Cortex of kidney (tissue), 1 donor: ENCODE results near the gene TPD52L2.

Source experiments
- DNase-seq: peaks from one replicate; lab custom pipeline; 2025; lab: John Stamatoyannopoulos, UW

Gene TPD52L2

GRCh38 chr20:63864978-63865640 is at the start of gene TPD52L2:
Gene TPD52L2 (plus strand): TSS chr20:63865270. CDS start chr20:63865366, 96 bp downstream.
- DNase-seq: peak; percentile 34

DNA sequence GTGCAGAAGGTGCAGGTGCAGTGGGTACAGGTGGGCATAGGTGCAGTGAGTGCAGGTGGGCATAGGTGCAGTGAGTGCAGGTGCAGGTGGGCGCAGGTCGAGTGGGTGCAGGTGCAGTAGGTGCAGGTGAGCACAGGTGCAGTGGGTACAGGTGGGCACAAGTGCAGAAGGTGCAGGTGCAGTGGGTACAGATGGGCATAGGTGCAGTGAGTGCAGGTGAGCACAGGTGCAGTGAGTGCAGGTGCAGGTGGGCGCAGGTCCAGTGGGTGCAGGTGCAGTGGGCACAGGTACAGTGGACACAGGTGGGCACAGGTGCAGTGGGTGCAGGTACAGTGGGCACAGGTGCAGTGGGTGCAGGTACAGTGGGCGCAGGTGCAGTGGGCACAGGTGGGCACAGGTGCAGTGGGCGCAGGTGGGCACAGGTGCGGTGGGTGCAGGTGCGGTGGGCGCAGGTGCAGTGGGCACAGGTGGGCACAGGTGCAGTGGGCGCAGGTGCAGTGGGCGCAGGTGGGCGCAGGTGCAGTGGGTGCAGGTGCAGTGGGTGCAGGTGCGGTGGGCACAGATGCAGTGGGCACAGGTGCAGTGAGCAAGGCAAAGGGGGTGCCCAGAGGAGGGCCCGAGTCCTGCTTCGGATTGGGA is 49.3 kb upstream of the TPD52L2 start:
- no peak for DNase-seq

- no peak for DNase-seq
Measured at GRCh38 chr20:63819224-63819921, 45.7 kb upstream of the TPD52L2 start.

DNA sequence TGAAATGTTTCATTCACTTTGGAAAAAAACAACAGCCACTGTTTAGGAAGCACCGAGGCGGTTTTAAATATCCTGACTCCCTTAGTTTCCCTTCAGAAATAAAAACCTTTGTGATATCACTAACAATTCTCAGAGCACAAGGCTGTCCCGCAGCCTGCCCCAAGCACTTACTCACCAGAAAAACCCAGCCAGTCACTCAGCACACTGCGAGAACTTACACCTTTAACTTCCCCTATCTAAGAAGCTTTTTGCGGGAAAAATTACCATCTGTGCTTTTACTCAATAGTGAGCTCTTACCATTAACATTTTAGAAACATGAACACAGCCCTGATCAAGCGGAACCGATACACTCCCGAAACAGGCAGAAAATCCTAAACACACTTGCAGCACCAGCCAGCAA is 43.3 kb upstream of the TPD52L2 start:
- DNase-seq: no peak

GRCh38 chr20:63822276-63822696 is 42.8 kb upstream of the TPD52L2 start:
- DNase-seq: no peak

GRCh38 chr20:63823691-63824311 is 41.3 kb upstream of the TPD52L2 start:
- DNase-seq: no peak

- no peak for DNase-seq
Measured at GRCh38 chr20:63825331-63826118, 39.5 kb upstream of the TPD52L2 start.

GRCh38 chr20:63826753-63827152 is 38.3 kb upstream of the TPD52L2 start:
- DNase-seq: no peak

GRCh38 chr20:63828124-63828523 is 36.9 kb upstream of the TPD52L2 start:
- no peak for DNase-seq

DNA sequence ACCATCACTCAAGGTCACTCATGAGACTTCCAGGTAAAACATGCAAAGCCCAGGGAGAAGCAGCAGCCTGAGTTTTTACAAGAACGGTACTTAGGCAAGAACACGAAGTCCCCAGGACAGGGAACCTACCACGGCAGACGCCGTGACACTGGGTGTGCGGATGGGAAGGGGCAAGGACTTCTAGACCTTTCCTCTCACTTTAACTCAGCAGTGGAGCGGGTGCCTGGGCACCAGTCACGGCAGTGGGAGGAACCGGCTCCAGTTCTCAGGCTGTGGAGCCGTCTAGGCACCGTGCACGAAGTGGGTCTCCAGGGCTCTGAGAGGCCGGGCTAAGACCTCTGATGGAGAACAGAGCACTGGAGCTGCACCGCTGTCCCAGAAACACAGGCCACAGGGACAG is 36.5 kb upstream of the TPD52L2 start:
- DNase-seq: no peak

- no peak for DNase-seq
Measured at GRCh38 chr20:63828951-63829350, 36.1 kb upstream of the TPD52L2 start.

- DNase-seq: no peak
Measured at GRCh38 chr20:63829603-63829944, 35.5 kb upstream of the TPD52L2 start.

- no peak for DNase-seq
Measured at GRCh38 chr20:63829945-63830835, 34.9 kb upstream of the TPD52L2 start.

DNA sequence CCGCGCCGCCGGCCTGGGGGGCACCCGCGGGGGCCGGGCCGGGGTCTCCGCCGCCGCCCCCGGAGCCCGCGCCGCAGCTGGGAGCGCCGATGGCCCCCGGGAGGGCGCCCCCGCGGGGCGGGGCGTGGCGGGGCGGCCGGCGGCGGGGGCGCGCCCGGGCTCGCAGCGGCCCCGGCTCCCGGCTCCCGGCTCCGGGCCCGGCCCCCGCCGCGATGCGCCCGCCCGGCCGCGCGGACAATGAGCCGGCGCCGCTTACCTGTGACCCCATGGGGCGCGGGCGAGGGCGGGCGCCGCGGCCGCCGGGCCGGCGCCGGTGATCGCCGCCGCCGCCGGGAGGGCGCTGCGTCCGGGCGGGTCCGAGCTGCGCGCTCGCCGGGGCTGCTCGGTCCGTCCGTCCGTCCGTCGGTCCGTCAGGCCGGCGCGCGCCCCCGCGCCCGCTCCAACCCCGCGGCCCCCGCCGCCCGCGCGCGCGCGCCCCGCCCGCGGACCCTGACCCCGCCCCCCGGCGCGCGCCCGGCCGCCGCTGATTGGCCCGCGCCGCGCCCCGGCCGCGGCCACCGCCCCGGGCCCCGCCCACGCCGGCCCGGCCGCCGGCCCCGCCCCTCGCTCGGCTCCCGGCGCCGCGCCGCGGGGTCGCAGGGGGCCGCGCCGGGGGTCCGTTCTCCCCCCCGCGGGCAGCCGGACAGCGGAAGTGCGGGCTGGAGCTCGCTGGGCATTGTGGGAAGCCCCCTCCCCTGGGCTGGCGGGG is 34.1 kb upstream of the TPD52L2 start, which contains the start of gene ZBTB46:
TSS of gene ZBTB46 (minus strand) at position 424 of the 748 bp plus-strand sequence. CDS start 40,507 bp downstream, outside the sequence.
- DNase-seq: no peak

DNA sequence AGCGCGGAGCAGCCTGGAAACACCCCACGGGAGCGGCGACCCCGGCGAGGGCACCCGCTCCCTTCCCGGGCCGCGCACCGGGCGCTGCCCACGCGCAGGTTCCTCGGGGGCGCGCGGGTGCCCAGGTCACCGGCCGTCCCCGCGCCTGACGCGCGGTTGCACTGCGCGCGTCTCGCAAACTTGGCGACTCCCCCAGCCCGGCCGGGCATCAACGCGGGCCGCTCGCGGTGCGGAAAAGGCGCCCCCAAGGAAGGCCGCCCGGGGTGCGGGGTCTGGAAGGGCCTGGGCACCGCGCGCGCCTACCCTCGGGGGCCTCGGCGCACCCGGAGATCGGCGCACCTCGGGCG is 33.5 kb upstream of the TPD52L2 start:
- no peak for DNase-seq

- DNase-seq: peak; percentile 39
Measured at GRCh38 chr20:63831993-63832686, 32.9 kb upstream of the TPD52L2 start.

DNA sequence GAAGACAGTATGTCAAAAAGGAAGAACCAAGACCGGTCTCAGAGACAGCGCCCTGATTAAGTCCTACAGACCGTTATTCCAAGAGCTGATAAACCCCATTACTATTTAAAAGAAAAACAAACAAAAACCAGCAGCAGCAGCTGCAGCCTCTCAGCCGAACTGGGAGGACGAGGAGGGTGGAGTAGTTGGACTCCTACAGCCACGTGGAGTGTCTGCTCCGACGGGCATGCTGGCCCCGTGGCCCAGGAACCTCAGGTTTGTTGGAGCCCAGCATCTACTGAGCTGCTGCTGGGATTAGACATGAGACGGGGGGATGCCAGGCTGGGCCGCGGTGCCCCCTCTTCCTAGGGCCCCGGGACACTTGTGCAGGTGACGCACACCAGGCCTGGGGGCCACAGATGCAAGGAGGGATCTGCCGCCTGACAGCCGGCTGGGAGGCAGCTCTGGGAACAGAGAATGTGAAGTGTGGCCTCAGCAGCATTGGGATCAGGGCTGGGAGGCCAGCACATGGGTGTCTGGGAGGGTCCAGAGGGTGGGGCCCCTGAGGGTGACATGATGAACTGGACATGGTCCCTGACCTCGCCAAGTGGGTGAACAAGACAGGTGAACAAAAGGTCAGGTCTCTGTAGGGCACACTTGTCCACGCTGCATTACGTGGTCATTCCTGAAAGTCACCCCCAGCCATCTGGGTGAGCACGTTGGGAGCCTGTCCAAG is 31.1 kb upstream of the TPD52L2 start:
- no peak for DNase-seq

GRCh38 chr20:63834491-63834880 is 30.6 kb upstream of the TPD52L2 start:
- no peak for DNase-seq
